SK-N-MC (cell line): ENCODE data around the gene MAP3K7.

ENCODE experiments used
- EZH2 ChIP-seq: fragments of 200-600 bp; sonication (generic); IDR thresholded peaks from one replicate; pipeline ENCODE4 v1.6.1; 2017; ENCODE audit warnings: antibody characterized with exemption
- FOXP2 ChIP-seq: optimal IDR thresholded peaks from 2 replicates; pipeline ENCODE3; 2011; ENCODE audit warnings: mild to moderate bottlenecking, moderate library complexity; ENCODE audit not compliant: insufficient read depth; ENCODE audit errors: extremely low read length, control extremely low read depth
- POLR2AphosphoS5 ChIP-seq: IDR thresholded peaks from 2 replicates; pipeline ENCODE4 v1.6.1; 2012; ENCODE audit warnings: mild to moderate bottlenecking, low read depth, low read length, borderline replicate concordance

- TF ChIP-seq POLR2AphosphoS5 (no peak), EZH2 (no peak), FOXP2 (no peak)
These were observed 83.9 kb downstream of the MAP3K7 start for GRCh38 chr6:90502866-90503407.
